Stimulated activated CD4-positive, alpha-beta T cell treated with anti-CD3 and anti-CD28 coated beads, Interleukin-15, amount 100 ng/mL, for 24 hours (primary cell): Measurements from ENCODE around the gene PLCD1.
"Not testable (repeated sequence)": the region's sequence is repeated elsewhere in the genome, so short reads cannot be mapped to it uniquely, and the experiment has no call there.

Experiments used
- DNase-seq: peaks from one replicate; pipeline ENCODE4 v3.0.0-alpha.2; 2020

PLCD1 gene

GRCh38 chr3:38036286-38036685 lies 6.8 kb upstream of the PLCD1 start:
- no peak for DNase-seq

GRCh38 chr3:38034335-38034734 lies 4.9 kb upstream of the PLCD1 start:
- DNase-seq: not testable (repeated sequence)

- DNase-seq: not testable (repeated sequence)
Measured at GRCh38 chr3:38033586-38033985, 4.1 kb upstream of the PLCD1 start.

GRCh38 chr3:38032328-38032865 lies 3.0 kb upstream of the PLCD1 start:
- no peak for DNase-seq

GRCh38 chr3:38031022-38031994 lies 1.9 kb upstream of the PLCD1 start:
- peak; percentile 60 for DNase-seq

- no peak for DNase-seq
Measured at GRCh38 chr3:38030126-38031021, 932 bp upstream of the PLCD1 start.

GRCh38 chr3:38028621-38029361 lies 651 bp downstream of the PLCD1 start:
- no peak for DNase-seq

- no peak for DNase-seq
Measured at GRCh38 chr3:38027466-38028465, 1.7 kb downstream of the PLCD1 start.

- no peak for DNase-seq
Measured at GRCh38 chr3:38026856-38027255, 2.6 kb downstream of the PLCD1 start.

GRCh38 chr3:38022896-38023709 lies 6.3 kb downstream of the PLCD1 start:
- no peak for DNase-seq

- DNase-seq: no peak
Measured at GRCh38 chr3:38022301-38022700, 7.1 kb downstream of the PLCD1 start.

- DNase-seq: no peak
Measured at GRCh38 chr3:38021196-38021595, 8.2 kb downstream of the PLCD1 start.

- no peak for DNase-seq
Measured at GRCh38 chr3:38020342-38020726, 9.1 kb downstream of the PLCD1 start.

- no peak for DNase-seq
Measured at GRCh38 chr3:38019658-38020341, 9.6 kb downstream of the PLCD1 start.

- no peak for DNase-seq
Measured at GRCh38 chr3:38018296-38019266, 10.9 kb downstream of the PLCD1 start.

- no peak for DNase-seq
Measured at GRCh38 chr3:38017445-38018295, 11.8 kb downstream of the PLCD1 start.

GRCh38 chr3:38016847-38017444 lies 12.5 kb downstream of the PLCD1 start:
- no peak for DNase-seq
